Measurements from ENCODE around the gene CAPG.
A peak's percentile ranks its signal among the peaks of the same experiment; 100 is the strongest.
"Not testable (repeated sequence)": the region's sequence is repeated elsewhere in the genome, so short reads cannot be mapped to it uniquely, and the experiment has no call there.

The CAPG gene

DNA sequence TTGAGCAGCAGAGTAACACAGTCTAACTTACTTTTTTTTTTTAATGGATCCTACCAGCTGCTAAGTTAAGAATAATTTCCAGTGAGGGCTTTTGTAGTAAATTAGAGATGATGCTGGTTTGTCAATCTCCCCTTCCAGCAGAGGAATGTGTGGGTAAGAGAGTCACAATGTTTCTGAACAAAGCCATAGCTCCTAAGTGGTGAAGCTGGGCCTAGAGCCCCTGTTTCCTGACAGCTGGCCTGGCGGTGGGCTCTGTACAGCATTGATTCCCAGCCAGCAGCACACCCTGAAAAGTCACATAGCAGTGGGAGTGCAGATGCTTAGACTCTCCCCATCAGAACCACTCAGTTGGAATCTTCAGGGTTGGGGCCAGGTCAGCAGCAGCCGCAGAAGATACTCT is 24.4 kb downstream of the CAPG start:
- Histone ChIP-seq H3K9me3 (ENCODE audit: control insufficient read depth, insufficient read depth, low read length) (peaks cover 2% of the 10 kb centered on the region; the same call in 1 of the 2 replicates), H3K4me1 (ENCODE audit: insufficient read depth, low read length) (peaks cover 12% of the 10 kb centered on the region; the same call in 1 of the 2 replicates), H3K9ac (ENCODE audit: low read depth, low read length) (no peak overlapping the region; the same call in 1 of the 2 replicates), H3K36me3 (ENCODE audit: insufficient read depth, low read length) (peaks cover 5% of the 10 kb centered on the region)

DNA sequence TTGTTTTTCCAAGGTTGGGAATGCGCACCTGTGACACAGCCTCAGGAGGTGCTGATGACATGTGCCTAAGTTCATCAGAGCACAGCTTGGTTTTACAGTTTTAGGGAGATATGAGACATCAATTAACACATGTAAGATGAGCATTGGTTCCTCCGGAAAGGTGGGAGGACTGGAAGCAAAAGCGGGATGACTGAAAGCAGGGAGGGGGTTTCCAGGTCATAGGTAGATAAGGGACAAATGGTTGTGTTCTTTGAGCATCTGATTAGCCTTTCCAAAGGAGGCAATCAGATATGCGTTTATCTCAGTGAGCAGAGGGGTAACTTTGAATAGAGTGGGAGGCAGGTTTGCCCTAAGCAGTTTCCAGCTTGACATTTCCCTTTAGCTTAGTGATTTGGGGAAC is 26.3 kb downstream of the CAPG start:
- H3K9me3 ChIP-seq (ENCODE audit: control insufficient read depth, insufficient read depth, low read length), result peaks cover 5% of the 10 kb centered on the region; the same call in 1 of the 2 replicates
- no peak overlapping the region for H3K9ac ChIP-seq (ENCODE audit: low read depth, low read length)
- peaks cover 5% of the 10 kb centered on the region for H3K36me3 ChIP-seq (ENCODE audit: insufficient read depth, low read length)
- peaks cover 12% of the 10 kb centered on the region; the same call in 1 of the 2 replicates for H3K4me1 ChIP-seq (ENCODE audit: insufficient read depth, low read length)

DNA sequence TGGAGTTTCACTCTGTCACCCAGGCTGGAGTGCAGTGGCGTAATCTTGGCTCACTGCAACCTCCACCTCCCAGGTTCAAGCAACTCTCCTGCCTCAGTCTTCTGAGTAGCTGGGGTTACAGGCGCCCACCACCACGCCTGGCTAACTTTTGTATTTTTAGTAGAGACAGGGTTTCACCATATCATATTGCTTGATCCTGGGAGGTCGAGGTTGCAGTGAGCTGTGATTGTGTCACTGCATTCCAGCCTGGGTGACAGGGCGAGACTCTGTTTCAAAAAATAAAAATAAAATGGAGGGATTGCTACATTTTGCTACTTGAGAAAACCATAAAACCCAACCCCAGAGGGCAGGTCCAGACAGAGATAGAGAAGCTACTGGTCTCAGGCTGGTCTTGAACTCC is 27.0 kb downstream of the CAPG start:
- H3K36me3 ChIP-seq (ENCODE audit: insufficient read depth, low read length); H3K9me3 ChIP-seq (ENCODE audit: control insufficient read depth, insufficient read depth, low read length); H3K9ac ChIP-seq (ENCODE audit: low read depth, low read length): not testable (repeated sequence)
- H3K4me1 ChIP-seq (ENCODE audit: insufficient read depth, low read length), result peaks cover 12% of the 10 kb centered on the region; the same call in 1 of the 2 replicates

DNA sequence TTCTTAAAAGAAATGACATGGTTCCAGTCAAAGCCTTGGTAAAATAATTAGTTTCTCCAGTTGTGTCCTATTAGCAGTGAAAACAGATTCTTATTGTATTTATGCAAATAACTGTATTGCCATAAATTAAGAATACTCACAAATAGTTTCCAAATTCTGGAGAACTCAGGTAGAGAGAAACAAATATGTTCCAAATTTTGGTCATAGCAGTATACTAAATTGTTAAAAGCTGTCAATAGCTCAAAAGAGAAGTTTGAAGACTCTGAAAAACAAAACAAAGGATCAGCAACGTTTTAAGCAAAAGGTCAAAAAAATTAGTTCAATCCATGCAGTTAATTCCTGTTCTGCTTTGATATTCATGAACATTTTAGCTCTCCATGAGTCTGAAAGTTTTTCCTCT is 30.1 kb downstream of the CAPG start:
- Histone ChIP-seq H3K9ac (ENCODE audit: low read depth, low read length) (no peak overlapping the region), H3K36me3 (ENCODE audit: insufficient read depth, low read length) (no peaks in the 10 kb centered on the region), H3K9me3 (ENCODE audit: control insufficient read depth, insufficient read depth, low read length) (peaks cover 5% of the 10 kb centered on the region; the same call in 1 of the 2 replicates), H3K4me1 (ENCODE audit: insufficient read depth, low read length) (0 out of 2 replicates have a peak, but pooled peaks cover 3% of the 10 kb centered on the region)

DNA sequence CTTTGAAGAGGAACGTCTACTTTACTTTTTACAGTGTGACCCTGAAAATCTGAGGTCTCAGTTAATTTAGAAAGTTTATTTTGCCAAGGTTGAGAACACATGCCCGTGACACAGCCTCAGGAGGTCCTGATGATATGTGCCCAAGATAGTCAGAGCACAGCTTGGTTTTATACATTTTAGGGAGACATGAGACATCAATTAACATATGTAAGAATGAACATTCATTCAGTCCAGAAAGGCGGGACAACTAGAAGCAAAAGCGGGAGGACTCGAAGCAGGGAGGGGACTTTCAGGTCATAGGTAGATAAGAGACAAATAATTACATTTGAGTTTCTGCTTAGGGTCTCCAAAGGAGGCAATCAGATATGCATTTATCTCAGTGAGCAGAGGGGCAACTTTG is 31.9 kb downstream of the CAPG start:
- no peaks in the 10 kb centered on the region for H3K4me1 ChIP-seq (ENCODE audit: insufficient read depth, low read length)
- no peak overlapping the region for H3K9ac ChIP-seq (ENCODE audit: low read depth, low read length)
- H3K9me3 ChIP-seq (ENCODE audit: control insufficient read depth, insufficient read depth, low read length), result peaks cover 5% of the 10 kb centered on the region; the same call in 1 of the 2 replicates
- H3K36me3 ChIP-seq (ENCODE audit: insufficient read depth, low read length), result no peaks in the 10 kb centered on the region

DNA sequence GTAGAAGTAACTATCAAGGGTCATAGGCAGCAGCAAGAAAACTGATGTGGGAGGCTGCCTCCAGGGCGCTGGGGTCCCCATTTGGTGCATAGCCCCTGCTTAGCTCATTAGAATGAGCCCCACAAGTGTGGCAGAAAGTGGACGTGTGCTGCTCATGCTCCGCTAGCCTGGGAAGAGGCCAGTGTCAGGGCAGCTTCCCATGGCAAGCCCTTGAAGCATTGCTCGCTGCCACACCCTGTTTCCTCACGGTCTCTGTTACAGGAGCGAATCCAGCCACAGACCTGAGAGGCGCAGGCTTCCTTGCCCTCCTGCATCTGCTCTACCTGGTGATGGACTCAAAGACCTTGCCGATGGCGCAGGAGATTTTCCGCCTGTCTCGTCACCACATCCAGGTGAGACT is 33.1 kb downstream of the CAPG start:
- H3K9me3 ChIP-seq (ENCODE audit: control insufficient read depth, insufficient read depth, low read length), result peaks cover 5% of the 10 kb centered on the region; the same call in 1 of the 2 replicates
- H3K36me3 ChIP-seq (ENCODE audit: insufficient read depth, low read length), result no peaks in the 10 kb centered on the region
- no peaks in the 10 kb centered on the region for H3K4me1 ChIP-seq (ENCODE audit: insufficient read depth, low read length)
- no peak overlapping the region for H3K9ac ChIP-seq (ENCODE audit: low read depth, low read length)

DNA sequence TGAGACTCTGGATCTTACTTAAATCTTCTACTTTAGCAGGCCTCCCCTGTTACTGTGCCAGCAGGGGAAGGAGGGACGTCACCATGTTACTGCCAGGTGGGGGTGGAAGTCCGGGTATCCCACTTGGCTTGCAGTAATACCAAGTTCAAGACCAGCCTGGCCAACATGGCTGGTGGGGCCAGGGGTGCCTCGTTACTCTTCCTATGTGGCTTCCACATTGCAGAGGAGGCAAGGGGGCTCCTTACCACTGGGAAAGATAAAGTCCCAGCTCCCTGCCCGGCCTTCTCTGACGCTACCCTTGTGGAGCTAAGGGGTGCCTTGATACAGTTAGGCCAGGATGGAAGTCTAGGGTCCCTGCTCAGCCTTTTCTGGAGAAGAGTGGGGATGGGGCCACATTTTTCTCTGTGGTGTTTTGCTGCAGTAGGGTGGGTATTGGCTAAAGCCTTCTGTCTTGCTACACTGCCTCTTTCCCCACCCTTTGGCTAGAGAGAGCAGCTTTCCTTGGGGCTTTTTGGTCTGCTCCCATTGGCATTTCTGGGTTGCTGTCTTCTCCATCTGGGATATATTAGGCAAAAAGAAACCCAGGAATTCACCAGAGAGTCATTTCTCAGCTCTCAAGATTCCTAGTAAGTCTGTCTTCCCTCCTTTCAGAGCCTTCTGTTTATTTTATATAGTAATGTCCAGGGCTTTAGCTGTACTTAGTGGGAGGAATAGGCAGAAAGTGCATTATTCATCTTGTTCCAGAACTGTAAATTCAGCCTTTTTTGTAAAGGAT is 33.7 kb downstream of the CAPG start:
- Histone ChIP-seq H3K36me3 (ENCODE audit: insufficient read depth, low read length) (no peaks in the 10 kb centered on the region), H3K9ac (ENCODE audit: low read depth, low read length) (no peak overlapping the region), H3K4me1 (ENCODE audit: insufficient read depth, low read length) (no peaks in the 10 kb centered on the region), H3K9me3 (ENCODE audit: control insufficient read depth, insufficient read depth, low read length) (peaks cover 5% of the 10 kb centered on the region; the same call in 1 of the 2 replicates)

DNA sequence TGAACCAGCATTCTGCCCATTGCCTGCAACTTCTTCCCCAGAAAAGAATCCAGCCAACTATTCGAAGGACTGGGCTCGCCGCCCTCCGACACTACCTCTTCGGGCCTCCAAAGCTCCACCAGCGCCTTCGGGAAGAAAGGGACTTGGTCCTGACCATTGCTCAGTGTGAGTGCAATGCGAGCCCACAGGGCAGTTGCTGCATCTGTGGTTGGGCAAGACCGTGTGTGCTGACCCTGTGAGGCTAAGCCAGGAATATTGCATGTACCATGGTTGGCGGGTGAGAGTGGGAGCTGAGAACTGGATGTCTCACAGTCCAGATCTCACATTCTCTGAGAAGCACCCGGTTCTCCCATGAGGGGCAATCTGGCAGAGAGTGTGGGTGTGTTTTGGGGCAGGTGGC is 39.1 kb downstream of the CAPG start:
- H3K9me3 ChIP-seq (ENCODE audit: control insufficient read depth, insufficient read depth, low read length), result no peaks in the 10 kb centered on the region
- no peak overlapping the region for H3K9ac ChIP-seq (ENCODE audit: low read depth, low read length)

DNA sequence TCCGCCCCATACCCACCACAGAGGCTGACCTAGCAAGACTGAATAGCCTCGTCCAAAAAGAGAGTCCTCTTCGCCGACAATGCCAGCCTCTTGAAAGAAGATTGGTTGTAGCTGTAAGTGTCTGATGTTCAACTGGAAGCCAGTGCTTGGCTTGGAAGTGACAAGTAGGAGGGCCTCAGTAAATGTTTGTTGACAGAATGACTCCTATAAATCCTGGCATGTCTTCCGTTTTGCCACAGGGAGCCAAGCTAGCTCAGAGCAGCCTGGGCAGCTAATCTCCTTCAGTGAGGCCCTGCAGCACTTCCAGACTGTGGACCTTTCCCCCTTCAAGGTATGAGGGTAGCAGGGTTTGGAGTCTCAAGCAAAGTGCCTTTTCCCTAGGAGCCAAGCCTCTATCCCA is 40.7 kb downstream of the CAPG start:
- Histone ChIP-seq H3K9me3 (ENCODE audit: control insufficient read depth, insufficient read depth, low read length) (no peaks in the 10 kb centered on the region), H3K36me3 (ENCODE audit: insufficient read depth, low read length) (no peaks in the 10 kb centered on the region), H3K4me1 (ENCODE audit: insufficient read depth, low read length) (no peaks in the 10 kb centered on the region), H3K9ac (ENCODE audit: low read depth, low read length) (no peak overlapping the region)

More for the DNA sequence above, 39.1 kb downstream of the CAPG start:
- no peaks in the 10 kb centered on the region for H3K4me1 ChIP-seq (ENCODE audit: insufficient read depth, low read length)
- H3K36me3 ChIP-seq (ENCODE audit: insufficient read depth, low read length), result no peaks in the 10 kb centered on the region

DNA sequence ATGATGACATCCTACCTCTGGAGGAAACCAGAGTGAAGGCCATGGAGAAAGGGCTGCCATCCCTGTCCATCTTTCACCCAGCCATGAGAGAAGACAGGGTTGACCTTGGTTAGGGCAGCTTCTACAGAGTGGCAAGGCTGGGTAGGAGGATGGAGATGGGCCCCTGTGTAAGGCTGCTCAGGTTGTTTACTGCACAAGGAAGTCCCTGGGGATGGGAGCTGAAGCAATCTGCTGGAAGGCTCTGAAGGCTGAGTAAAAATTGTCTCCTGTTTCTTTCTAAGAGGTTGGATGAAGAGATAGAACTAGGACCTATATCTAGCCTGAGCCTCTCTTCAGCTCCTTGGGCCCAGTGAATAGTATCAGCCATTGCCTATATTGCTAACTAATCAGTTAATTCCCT is 41.2 kb downstream of the CAPG start:
- H3K9me3 ChIP-seq (ENCODE audit: control insufficient read depth, insufficient read depth, low read length), result no peaks in the 10 kb centered on the region

DNA sequence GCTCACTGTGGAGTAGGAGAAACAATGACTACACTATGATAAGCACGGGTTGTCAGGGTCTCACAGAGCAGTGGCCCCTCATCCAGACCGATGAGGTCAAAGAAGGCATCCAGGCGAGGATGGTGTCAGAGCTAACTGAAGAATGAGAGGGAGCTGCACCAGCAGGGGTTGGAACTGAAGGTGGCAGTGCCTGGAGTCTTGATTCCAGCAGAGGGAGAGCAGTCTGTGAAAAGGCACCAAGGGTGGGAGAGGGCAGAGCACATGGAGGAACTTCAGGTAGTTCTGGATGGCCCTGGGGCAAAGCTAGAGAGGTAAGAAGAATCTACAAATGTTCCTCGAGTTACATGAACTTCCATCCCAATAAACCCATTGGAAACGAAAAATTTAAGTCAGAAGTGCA is 43.0 kb downstream of the CAPG start:
- Histone ChIP-seq H3K36me3 (ENCODE audit: insufficient read depth, low read length) (no peaks in the 10 kb centered on the region), H3K9me3 (ENCODE audit: control insufficient read depth, insufficient read depth, low read length) (no peaks in the 10 kb centered on the region), H3K9ac (ENCODE audit: low read depth, low read length) (no peak overlapping the region), H3K4me1 (ENCODE audit: insufficient read depth, low read length) (no peaks in the 10 kb centered on the region)

More for the DNA sequence above, 41.2 kb downstream of the CAPG start:
- Histone ChIP-seq H3K9ac (ENCODE audit: low read depth, low read length) (no peak overlapping the region), H3K4me1 (ENCODE audit: insufficient read depth, low read length) (no peaks in the 10 kb centered on the region), H3K36me3 (ENCODE audit: insufficient read depth, low read length) (no peaks in the 10 kb centered on the region)

DNA sequence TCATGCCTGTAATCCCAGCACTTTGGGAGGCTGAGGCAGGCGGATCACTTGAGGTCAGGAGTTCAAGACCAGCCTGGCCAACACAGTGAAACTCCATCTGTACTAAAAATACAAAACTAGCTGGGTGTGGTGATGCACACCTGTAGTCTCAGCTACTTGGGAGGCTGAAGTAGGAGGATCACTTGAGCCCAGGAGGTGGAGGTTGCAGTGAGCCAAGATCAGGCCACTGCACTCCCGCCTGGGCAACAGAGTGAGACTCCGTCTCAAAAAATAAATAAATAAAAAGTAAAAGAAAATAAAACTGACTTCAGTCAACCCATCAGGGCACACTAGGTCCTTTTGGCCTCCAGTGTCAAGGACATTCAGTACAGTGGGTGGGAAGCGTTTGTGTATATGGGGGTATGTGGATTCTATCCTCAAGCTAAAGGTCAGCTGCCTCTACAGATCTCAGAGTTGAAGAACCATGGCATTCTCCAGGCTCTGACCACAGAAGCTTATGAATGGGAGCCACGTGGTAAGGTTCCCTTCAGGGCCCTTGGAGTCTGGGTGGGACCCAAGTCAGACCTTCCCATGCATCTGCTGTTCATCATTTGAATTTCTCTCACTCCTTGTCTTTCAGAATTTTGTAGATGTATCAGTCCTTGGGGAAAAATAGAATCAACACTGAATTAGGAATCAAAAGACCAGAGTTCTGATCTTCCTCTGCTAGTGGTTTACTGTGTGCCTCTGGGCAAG is 47.3 kb downstream of the CAPG start:
- not testable (repeated sequence) for H3K9me3 ChIP-seq (ENCODE audit: control insufficient read depth, insufficient read depth, low read length); H3K36me3 ChIP-seq (ENCODE audit: insufficient read depth, low read length); H3K4me1 ChIP-seq (ENCODE audit: insufficient read depth, low read length); H3K9ac ChIP-seq (ENCODE audit: low read depth, low read length)

DNA sequence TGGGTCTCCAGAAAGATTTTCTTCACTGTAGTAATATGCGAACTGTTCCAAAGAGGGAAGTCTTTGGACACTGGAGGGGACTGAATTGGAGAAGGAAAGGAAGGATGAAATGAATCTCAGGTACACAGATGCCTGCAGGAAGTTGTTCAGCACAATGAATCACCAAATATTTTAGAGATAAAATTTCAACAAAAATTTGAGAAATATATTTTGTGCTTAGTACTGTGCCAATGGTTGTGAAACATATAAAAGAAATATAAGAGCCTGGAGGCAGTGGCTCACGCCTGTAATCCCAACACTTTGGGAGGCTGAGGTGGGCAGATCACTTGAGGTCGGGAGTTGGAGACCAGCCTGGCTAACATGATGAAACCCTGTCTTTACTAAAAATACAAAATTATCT is 52.4 kb downstream of the CAPG start:
- Histone ChIP-seq H3K9me3 (ENCODE audit: control insufficient read depth, insufficient read depth, low read length) (no peaks in the 10 kb centered on the region), H3K9ac (ENCODE audit: low read depth, low read length) (no peak overlapping the region), H3K36me3 (ENCODE audit: insufficient read depth, low read length) (no peaks in the 10 kb centered on the region), H3K4me1 (ENCODE audit: insufficient read depth, low read length) (0 out of 2 replicates have a peak, but pooled peaks cover 5% of the 10 kb centered on the region)

DNA sequence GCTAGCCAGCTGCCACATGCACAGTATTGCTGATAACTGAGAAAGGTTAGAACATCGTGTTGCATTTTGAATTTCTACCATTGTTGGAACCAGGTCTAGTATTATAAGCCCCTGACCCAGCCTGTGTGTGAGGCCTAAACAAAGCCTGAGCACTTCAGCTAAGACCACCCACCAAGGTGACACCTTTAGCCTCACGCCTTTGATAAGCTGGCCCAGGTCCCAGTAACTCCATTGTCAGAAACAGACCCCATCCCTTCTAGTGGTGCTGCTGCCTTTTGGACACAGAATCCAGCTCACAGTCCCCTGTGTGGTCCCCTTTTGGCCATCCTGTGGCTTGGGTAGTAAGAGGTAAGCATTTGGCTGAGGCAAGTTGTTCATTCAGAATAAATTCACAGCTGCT is 54.0 kb downstream of the CAPG start:
- no peak overlapping the region for H3K9ac ChIP-seq (ENCODE audit: low read depth, low read length)

DNA sequence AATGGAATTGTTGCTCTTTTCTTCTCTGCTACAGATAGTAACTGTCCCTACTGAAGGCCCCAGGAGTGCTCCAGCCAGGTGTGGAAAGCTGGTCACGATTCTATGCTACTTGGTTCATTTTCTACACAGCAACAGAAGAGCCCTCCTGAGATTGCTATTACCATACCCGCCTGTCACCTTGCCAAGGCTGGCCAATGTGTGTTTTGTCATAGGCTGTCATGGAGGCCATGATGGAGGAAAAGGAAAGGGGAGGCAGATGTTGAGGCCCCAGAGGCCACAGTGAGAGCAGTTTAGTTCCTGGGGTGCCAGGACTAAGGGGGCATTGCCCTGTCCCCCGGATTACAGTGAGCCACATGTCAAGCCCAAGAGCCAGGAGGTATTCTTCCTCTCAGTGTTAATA is 54.6 kb downstream of the CAPG start:
- Histone ChIP-seq H3K4me1 (ENCODE audit: insufficient read depth, low read length) (0 out of 2 replicates have a peak, but pooled peaks cover 5% of the 10 kb centered on the region), H3K9me3 (ENCODE audit: control insufficient read depth, insufficient read depth, low read length) (no peaks in the 10 kb centered on the region), H3K36me3 (ENCODE audit: insufficient read depth, low read length) (peaks cover 4% of the 10 kb centered on the region; the same call in 1 of the 2 replicates), H3K9ac (ENCODE audit: low read depth, low read length) (peak overlapping the region; percentile 96; the same call in 1 of the 2 replicates)

More for the DNA sequence above, 54.0 kb downstream of the CAPG start:
- Histone ChIP-seq H3K36me3 (ENCODE audit: insufficient read depth, low read length) (no peaks in the 10 kb centered on the region), H3K9me3 (ENCODE audit: control insufficient read depth, insufficient read depth, low read length) (no peaks in the 10 kb centered on the region), H3K4me1 (ENCODE audit: insufficient read depth, low read length) (0 out of 2 replicates have a peak, but pooled peaks cover 5% of the 10 kb centered on the region)
